Regular cardiac myocyte (primary cell): Measurements from ENCODE around the gene TTLL13. TPM values are rescaled to one million over a fixed set of nuclear protein-coding genes. Genes with fewer than 3 reads are reported as not detected.

Experiments used
- total RNA-seq: library from RNA; depleted of rRNA; stranded (reverse); fragments of >200 nt; gene quantifications from 2 replicates; pipeline ENCODE4 v1.2.3, GENCODE V29; 2014

The TTLL13 gene
- not detected in 2 replicates for total RNA-seq

DNA sequence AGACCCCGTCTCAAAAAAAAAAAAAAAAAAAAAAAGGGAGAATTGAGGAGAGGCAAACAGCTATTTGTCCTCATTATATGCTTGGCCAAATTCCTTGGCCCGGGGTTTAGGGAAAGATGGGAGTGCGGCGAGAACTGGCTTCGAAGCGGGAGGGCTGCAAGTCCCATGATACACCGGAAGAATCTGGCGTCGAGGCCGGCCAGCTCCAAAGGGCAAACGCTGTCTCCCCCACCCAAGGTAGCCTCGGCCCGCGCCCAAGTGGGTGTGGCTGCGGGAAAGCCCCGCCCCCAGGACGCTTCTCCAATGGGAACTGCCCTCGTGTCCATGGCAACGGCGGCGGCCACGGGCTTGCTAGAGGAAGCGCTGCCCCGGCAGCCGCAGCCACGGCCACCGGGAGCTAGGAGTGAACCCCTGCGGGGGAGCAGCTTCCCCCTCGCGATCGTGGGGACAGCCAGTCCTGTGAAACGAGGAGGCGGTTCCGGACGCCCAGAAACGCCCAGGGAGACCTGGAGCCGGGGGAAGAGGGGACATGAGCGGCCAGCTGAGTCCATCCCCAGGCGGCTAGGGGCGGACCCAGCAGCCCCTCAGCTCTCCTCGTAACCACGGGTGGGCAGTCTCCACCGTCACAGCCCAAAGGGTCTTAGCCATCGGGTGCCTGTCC, at the start of gene TTLL13:
TTLL13 (plus strand) TSS at position 354 of the 661 bp plus-strand sequence. CDS start 1,075 bp downstream, outside the sequence.

GRCh38 chr15:90201130-90201943, 48.0 kb upstream of the TTLL13 start, which contains the start of gene SEMA4B:
Gene SEMA4B (plus strand): TSS chr15:90201330. CDS start chr15:90201579, 249 bp downstream.

GRCh38 chr15:90233387-90234095, 15.8 kb upstream of the TTLL13 start, which contains the start of gene CIB1:
Gene CIB1 (minus strand): TSS chr15:90233941. CDS start chr15:90233885, 56 bp downstream.

GRCh38 chr15:90234096-90234988, 15.0 kb upstream of the TTLL13 start, which contains the start of gene GDPGP1:
Gene GDPGP1 (plus strand): TSS chr15:90234209. CDS start chr15:90240909, 6,700 bp downstream.

GRCh38 chr15:90265271-90266060, 16.1 kb downstream of the TTLL13 start, which contains the start of gene NGRN:
Gene NGRN (plus strand): TSS chr15:90265672. CDS start chr15:90265713, 41 bp downstream.

Other genes with a start within 250 kb of the TTLL13 start
- 5.1 and 11.3 TPM in 2 replicates for gene ZNF710, start 248.2 kb upstream of the TTLL13 start, total RNA-seq
- 35.2 and 51.6 TPM in 2 replicates for gene IDH2, start 147.1 kb upstream of the TTLL13 start, total RNA-seq
- 8.8 and 24.2 TPM in 2 replicates for gene SEMA4B, start 48.2 kb upstream of the TTLL13 start, total RNA-seq
- gene CIB1, start 15.6 kb upstream of the TTLL13 start, total RNA-seq = 27.1 and 57.3 TPM in 2 replicates
- gene GDPGP1, start 15.3 kb upstream of the TTLL13 start, total RNA-seq = 3.9 and 4.2 TPM in 2 replicates
- gene NGRN, start 16.1 kb downstream of the TTLL13 start, total RNA-seq = 90.3 and 122 TPM in 2 replicates
- gene ZNF774, start 102.7 kb downstream of the TTLL13 start, total RNA-seq = 1.7 and 3.1 TPM in 2 replicates
- gene IQGAP1, start 138.7 kb downstream of the TTLL13 start, total RNA-seq = 176 and 222 TPM in 2 replicates